GM18907 (cell line): ENCODE measurements around the gene MCC.

Source experiments
- ATAC-seq: cut with Tn5 transposase; IDR thresholded peaks from one replicate; pipeline ENCODE4 v1.9.1; 2021; ENCODE audit warnings: mild to moderate bottlenecking, moderate library complexity; ENCODE audit not compliant: unreplicated experiment

Gene MCC

DNA sequence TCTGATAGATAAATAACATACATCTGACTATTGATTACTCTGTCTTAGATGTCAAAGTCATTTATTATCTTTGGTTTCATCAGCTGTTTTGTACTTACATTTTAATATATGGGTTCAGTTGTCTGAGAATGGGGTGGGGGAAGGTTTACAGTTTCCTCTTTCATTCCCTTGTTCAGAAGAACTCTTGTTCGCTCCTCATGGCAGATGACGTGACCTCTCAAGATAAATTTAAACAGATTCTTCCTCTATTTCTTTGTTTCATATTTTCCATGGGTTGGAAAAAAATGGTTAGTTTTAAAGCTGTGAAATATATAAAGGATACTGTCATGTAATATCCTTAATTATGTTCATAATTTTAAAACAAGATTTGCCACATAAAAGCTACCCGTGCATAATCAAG is 114.8 kb downstream of the MCC start:
- ATAC-seq = no peak

DNA sequence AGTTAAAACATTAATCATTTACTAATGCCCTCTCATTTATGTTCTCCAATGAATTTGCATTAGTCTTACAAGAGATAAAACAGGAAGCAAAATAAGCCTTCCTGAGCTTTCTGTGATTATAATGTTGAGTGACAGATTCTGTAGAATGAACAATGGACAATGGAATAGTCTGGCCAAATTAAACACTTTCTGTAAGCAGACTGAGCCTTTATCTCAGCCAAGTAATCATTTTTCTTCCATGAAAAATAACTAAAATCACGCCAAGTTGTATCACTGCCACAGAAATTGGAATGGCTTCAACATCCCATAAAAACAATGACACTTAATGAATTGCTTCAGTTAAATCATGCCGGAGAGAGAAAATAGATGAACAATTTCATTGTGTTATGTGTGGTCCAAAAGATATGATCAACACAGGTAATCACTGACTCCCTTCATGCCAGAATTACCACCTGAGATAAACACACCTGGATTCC is 116.5 kb downstream of the MCC start:
- no peak for ATAC-seq

DNA sequence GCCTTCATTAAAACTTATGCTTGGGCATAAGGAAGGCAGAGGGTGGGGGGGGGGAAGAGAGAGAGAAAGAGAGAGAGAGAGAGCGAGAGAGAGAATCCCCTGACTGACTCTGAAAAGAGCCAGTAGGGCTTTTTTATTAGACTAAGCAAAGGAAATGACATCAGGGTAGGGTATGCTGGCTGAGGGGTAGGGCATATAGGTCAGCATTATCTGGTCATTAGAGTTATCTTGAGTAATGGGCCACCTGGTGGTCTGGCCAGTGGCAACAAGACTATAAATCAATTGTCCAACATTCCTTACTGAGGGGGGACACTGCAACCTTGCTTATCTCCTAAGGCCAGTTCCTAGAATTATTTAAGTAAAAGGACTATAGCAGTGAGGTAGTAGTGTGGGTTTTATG is 120.7 kb downstream of the MCC start:
- no peak for ATAC-seq

DNA sequence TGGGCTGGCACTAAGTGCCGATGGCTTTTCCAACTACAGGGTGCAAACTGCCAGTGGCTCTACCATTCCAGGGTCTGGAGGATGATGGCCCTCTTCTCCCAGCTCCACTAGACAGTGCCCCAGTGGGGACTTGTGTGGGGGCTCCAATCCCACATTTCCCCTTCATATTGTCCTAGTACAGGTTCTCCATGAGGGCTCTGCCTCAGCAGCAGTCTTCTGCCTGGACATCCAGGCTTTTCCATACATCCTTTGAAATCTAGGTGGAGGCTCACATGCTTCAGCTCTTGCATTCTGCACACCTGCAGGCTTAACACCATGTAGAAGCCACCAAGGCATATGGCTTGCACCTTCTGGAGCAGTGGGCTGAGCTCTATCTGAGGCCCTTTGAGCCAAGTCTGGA is 123.8 kb downstream of the MCC start:
- ATAC-seq = no peak

- ATAC-seq = no peak
Measured at GRCh38 chr5:113361701-113362100, 126.6 kb downstream of the MCC start.

DNA sequence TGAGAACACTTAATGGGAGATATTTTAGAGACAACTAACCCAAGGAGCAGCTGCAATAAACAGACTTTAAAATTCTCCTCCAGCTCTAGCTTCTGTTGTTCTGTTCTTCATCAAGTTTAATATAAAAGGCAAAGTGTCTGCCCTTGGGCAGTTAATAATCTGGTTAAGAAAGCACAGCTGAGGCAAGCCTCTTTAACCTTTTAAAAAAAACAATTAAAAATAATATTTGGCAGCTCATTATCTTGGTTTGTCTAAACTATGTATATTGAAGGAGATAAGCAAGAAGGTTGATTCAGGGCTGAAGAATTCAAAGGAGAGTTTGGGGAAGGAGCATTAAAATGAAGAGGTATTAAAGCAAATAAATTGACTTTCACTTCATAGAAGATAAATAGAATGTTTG is 128.8 kb downstream of the MCC start:
- ATAC-seq = no peak

GRCh38 chr5:113358696-113359095 is 129.6 kb downstream of the MCC start:
- ATAC-seq = no peak

DNA sequence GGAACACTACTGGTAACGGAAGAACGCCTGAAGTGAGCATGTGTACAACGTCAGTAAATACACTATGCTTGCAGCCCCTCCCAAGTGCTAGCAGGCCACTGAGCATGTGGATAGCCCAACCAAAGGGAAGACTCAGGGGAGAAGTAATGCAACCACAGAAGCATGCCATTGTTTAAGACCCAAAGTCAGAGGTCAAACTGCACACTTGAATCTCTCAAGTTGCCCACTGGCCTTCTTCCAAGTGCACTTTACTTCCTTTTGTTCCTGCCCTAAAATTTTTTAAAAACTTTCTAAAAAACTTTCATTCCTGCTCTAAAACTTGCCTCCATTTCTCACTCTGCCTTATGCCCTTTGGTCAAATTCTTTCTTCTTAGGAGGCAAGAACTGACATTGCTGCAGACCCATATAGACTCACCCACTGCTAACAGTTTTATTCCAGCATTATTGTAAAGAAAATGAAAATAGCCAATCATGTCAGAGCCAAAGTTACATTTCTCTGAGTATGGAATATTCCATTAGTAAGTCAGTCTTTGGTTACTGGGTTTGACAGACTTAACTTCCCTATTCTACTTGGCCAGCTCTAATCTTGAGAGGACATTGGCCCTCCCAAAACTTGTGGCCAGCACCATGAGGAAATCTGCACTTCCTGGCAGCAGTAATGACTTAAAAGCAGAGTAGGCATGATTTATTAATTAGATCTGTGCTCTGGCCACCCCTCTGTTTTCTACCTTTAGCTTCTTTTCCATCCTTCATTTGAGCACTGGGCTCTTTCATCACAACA is 130.4 kb downstream of the MCC start:
- ATAC-seq = no peak

DNA sequence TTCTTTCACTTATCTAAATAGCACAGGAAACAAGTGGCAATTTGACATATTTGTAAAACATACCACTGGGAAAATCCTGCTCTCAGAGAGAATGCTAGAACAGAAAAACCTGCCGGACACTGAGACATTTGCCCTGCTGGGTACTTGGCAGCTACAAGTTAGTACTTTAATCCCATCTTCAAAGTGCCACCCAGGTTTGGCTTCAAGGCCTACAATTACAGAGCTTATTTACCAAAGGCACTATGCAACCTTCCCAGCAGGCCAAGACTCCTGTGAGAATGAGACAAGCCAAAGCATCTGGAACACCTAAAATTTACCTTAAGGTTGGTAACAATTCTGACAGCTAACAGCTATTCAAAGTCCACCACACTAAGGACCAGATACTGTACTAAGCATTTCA is 131.8 kb downstream of the MCC start:
- ATAC-seq = no peak

DNA sequence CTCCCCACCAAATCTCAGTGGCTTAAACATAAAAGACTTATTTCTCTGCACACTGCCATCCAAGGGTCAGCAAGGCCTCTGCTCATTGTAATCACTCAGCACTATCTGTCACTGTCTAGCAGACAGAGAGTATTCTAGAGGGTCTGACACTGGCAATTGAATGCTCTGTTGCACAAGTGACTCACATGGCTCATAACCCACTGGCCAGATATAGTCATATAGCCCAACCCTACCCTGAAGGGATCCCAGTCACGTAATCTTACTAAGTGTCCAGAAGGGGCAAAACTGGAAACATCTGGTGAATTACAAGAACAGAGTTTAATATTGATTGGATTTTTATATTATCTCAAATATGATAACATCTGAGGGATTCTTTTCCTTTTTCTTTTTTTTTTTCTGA is 134.2 kb downstream of the MCC start:
- no peak for ATAC-seq

DNA sequence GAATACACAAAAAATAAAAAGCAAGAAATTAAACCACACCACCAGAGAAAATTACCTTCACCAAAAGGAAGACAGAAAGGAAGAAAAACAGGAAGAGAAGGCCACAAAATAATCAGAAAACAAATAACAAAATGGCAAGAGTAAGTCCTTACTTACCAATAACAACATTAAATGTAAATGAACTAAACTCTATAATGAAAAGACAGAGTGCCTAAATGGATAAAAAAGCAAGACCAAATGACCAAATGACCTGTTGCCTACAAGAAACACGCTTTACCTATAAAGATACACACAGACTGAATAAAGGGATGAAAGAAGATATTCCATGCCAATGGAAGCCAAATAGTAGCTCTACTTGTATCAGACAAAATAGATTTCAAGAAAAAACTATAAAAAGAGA is 140.7 kb downstream of the MCC start:
- ATAC-seq = no peak

GRCh38 chr5:113344973-113345940 is 143.0 kb downstream of the MCC start:
- ATAC-seq = no peak

GRCh38 chr5:113343343-113343742 is 144.9 kb downstream of the MCC start:
- no peak for ATAC-seq

DNA sequence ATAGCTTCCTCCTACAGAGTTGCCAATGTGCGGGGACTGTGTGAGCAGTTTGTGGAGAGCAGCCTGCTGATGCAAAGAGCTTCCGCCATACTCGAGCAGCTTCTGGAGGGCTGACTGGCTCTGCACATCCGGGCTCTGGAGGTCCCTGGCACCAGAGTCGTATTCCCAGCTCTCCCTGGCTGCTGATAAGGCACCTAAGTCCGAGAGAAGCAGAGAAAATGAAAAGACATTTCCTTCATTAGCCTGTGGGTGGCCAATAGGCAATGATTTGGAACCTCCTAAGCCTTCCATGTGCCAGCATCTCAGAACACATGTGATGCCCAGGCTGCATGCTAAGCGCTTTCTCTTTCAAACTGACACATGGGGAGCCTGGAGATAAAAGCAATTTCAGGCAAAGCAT is 147.7 kb downstream of the MCC start:
- ATAC-seq = no peak

- no peak for ATAC-seq
Measured at GRCh38 chr5:113338628-113339027, 149.6 kb downstream of the MCC start.

DNA sequence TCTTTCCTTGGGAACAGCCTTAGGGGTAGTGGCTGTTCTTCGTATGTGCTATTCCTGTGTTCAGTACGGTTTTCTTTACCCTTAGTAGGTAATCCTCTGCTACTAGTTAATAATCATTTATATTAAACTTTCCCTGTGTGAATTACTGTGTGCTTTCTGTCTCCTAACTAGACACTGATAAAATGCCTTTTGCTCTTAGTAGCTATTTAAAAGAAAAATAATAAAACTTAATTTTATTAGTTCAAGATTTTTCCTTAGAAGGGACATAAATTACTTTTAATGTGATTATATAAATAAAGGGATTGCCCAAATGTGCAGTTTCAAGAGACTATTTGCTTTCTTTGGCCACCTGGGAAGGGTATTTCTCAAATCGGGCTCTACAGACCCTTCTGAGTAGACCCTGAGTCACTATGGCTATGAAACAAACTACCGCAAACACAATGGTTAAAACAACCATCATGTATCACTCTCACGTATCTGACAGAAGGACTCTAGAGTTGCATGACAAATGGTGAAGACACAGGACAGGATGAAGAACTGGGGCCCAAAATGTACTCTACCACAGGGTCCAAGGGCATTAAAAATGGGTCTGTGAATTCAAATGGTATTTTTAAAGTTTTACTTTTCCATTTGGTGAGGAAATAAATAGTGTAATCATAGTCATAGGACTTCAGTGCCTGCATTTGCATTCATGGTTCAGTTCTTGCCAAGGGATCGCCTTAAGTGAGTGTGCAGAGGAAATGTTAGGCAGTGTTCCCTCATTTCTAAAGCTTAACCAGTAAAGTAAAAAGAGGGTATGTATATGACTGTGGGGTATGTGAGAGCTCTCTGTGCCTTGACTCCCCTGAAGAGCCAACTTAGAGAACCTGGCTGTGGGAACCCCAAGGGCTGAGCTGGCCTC is 150.5 kb downstream of the MCC start:
- ATAC-seq = no peak

- no peak for ATAC-seq
Measured at GRCh38 chr5:113336975-113337374, 151.3 kb downstream of the MCC start.

DNA sequence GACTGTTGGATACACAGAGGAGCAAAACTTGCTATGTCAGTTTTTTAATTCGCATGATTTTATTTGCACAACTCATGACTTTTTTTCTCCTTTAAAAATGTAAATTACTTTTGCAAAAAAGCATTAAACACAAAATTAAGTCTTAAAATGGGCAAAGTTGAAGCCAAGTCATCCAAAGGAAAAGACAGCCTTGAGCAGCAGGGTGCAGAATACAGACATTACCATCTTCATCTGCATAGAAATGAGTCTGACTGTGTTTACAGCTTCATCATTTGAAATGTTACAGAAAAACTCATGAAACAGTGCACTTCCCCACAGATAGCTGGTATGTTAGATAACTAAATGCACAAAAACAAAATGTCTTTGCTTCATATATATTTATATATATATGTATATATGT is 154.8 kb downstream of the MCC start:
- ATAC-seq = no peak

GRCh38 chr5:113331209-113331551 is 157.1 kb downstream of the MCC start:
- no peak for ATAC-seq

DNA sequence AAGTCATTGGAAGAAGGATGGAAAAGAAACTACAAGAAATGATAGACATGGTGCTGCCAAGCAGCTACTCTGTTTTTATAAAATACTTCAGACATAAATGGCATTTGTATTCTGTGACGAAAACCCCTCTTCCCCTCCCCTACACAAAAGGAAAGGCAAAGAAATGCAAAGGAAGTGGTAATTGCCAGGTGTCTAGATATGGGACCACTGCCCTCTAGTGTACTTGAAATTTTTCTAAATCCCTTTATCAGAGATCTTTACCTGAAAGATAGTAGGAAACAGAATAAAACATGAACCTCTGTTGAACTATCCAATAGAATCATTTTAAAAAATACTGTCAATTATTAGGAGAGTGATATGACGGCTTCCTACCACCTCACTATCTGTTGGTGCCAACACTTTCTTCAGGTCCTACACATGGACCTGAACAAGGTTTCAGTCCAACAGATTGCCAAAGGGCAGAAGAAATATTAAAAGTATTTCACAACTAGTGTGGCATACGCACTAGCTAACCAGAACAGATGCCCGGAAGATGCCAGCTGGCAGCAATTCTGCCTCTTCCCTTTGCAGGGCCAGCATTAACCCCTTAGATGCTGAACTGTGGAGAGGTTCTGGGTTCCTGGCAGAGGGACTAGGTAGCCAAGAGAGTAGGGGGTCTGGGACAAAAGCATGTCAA is 157.6 kb downstream of the MCC start:
- peak; percentile 86 for ATAC-seq
